Esophagus muscularis mucosa (tissue), 4 donors: ENCODE measurements around the gene CACNA2D3. TPM values are rescaled to one million over a fixed set of nuclear protein-coding genes. Genes with fewer than 3 reads are reported as not detected.

Experiments used
- DNase-seq: peaks from one replicate; pipeline ENCODE4 v3.0.0-alpha.2; 2017; ENCODE audit errors: extremely low spot score
- H3K27ac ChIP-seq, 4 donors: fragments of 200-600 bp; sonication (generic); replicated peaks in 1 of 4; 1 replicate in 3 of 4; 2 replicates in 1 of 4; pipeline ENCODE4 v1.5.1; 2016 to 2019; ENCODE audit warnings: mild to moderate bottlenecking in 1 of 4
- H3K27me3 ChIP-seq, 4 donors: fragments of 200-600 bp; sonication (generic); one replicate each; pipeline versions ENCODE4 v1.5.1 to v1.6.0; 2016 to 2019
- H3K36me3 ChIP-seq, 4 donors: fragments of 200-600 bp; sonication (generic); one replicate each; pipeline ENCODE4 v1.5.1; 2016 to 2019
- H3K4me1 ChIP-seq, 4 donors: fragments of 200-600 bp; sonication (generic); one replicate each; pipeline ENCODE4 v1.5.1; 2016 to 2019
- H3K4me3 ChIP-seq, 4 donors: fragments of 200-600 bp; sonication (generic); 1 replicate in 2 of 4; 2 replicates in 2 of 4; pipeline ENCODE4 v1.5.1; 2016 to 2019; ENCODE audit warnings: mild to moderate bottlenecking in 4 of 4, moderate library complexity in 1 of 4
- H3K9me3 ChIP-seq, 4 donors: fragments of 200-600 bp; sonication (generic); 1 replicate in 3 of 4; 2 replicates in 1 of 4; pipeline ENCODE4 v1.5.1; 2016 to 2019
- EP300 ChIP-seq: sonication (generic); formaldehyde crosslinking; IDR thresholded peaks from one replicate; pipeline ENCODE4 v1.6.1; 2017; ENCODE audit warnings: antibody characterized with exemption
- POLR2A ChIP-seq: fragments of 450-650 bp; IDR thresholded peaks from one replicate; pipeline ENCODE4 v1.6.1; 2017; ENCODE audit warnings: antibody characterized with exemption, moderate library complexity, mild to moderate bottlenecking, low read depth
- POLR2AphosphoS5 ChIP-seq, 2 donors: sonication (generic); formaldehyde crosslinking; IDR thresholded peaks; one replicate each; pipeline ENCODE4 v1.6.1; 2017; ENCODE audit warnings: antibody characterized with exemption in 2 of 2
- WGBS: methylation state at CpG from one replicate; pipeline ENCODE4 v1.1.5; 2018; 5-methylcytosine and 5-hydroxymethylcytosine counted together
- intact Hi-C: fragments of 100-400 bp; cut with DNase I; formaldehyde crosslinking; loops from one replicate; pipeline ENCODE4 v1.15.1; 2023
- total RNA-seq, 4 donors: library from RNA; depleted of rRNA; stranded (reverse); fragments of >200 nt; gene quantifications; one replicate each; pipeline versions ENCODE4 v1.1.0 to v1.2.1, GENCODE V29; 2016
- TF ChIP-seq, protein P1 (sequence below), 3 experiments: fragments of 200-600 bp in 2 of 3; fragments of 450-650 bp in 1 of 3; sonication (generic) in 2 of 3; IDR thresholded peaks; one replicate each; pipeline ENCODE4 v1.5.1; 2017 to 2019; ENCODE audit warnings: antibody characterized with exemption in 3 of 3, mild to moderate bottlenecking in 2 of 3, moderate library complexity in 1 of 3

The CACNA2D3 gene
- total RNA-seq, 4 donors from 2014 or later = 2.5 to 6.3 (median 3.9) TPM

DNA sequence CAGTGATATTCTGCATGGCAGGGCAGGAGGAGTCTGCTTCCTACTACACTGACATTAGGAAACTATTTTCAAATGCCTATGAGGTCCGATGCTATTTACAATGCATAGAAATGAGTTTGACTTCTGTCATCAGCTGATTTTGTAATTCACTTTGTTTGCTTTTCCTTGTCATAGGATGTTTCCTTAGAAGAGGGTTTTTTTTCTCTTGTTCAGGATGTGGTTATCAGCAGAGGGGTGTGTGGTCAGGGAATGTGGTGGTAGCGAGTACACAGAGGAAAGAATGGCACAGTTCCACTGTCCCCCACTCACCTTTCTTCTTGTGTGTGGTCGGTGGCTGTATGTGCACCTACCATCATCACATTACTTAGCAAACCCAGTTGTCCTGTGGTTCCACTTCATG, 574.0 kb downstream of the CACNA2D3 start:
- peak; percentile 12 for DNase-seq
- Histone ChIP-seq H3K4me3 (no peak overlapping the region), H3K9me3 (no peaks in the 10 kb centered on the region), H3K4me1 (no peaks in the 10 kb centered on the region), H3K36me3 (no peaks in the 10 kb centered on the region), H3K27ac (no peak overlapping the region), H3K27me3 (no peaks in the 10 kb centered on the region)
- 69% methylated on average over 3 of the region's 3 CpGs for WGBS
- TF ChIP-seq, protein P1, sequence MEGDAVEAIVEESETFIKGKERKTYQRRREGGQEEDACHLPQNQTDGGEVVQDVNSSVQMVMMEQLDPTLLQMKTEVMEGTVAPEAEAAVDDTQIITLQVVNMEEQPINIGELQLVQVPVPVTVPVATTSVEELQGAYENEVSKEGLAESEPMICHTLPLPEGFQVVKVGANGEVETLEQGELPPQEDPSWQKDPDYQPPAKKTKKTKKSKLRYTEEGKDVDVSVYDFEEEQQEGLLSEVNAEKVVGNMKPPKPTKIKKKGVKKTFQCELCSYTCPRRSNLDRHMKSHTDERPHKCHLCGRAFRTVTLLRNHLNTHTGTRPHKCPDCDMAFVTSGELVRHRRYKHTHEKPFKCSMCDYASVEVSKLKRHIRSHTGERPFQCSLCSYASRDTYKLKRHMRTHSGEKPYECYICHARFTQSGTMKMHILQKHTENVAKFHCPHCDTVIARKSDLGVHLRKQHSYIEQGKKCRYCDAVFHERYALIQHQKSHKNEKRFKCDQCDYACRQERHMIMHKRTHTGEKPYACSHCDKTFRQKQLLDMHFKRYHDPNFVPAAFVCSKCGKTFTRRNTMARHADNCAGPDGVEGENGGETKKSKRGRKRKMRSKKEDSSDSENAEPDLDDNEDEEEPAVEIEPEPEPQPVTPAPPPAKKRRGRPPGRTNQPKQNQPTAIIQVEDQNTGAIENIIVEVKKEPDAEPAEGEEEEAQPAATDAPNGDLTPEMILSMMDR (IDR thresholded peaks at IDR 0.05) = no peak
- no peak for TF ChIP-seq POLR2AphosphoS5 (IDR thresholded peaks at IDR 0.05)
- no peak for TF ChIP-seq POLR2A
- TF ChIP-seq EP300 = no peak
- intact Hi-C loops = no loop called here

DNA sequence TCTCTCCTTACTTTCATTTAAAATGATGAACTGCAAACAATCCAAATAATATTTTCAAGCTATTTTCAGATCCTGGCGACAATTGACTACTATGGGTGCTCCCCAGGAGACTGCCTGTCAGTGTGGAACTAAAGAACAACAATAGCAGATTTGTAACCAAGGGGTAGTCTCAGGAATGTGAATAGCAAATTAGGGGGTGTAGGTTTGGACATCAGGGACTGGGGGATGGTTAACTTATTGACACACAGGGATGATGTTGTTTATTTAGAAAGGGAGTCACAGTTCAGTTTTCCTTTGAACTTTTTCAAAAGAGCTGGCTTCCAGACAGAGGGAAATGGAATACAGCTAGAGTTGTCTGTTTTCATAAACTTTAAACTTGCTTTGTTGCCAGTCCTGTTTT, 575.7 kb downstream of the CACNA2D3 start:
- Histone ChIP-seq H3K4me1 (no peaks in the 10 kb centered on the region), H3K4me3 (no peak overlapping the region), H3K36me3 (no peaks in the 10 kb centered on the region), H3K27me3 (no peaks in the 10 kb centered on the region), H3K27ac (no peak overlapping the region), H3K9me3 (no peaks in the 10 kb centered on the region)
- DNase-seq = peak; percentile 3
- no peak for TF ChIP-seq EP300
- WGBS = 83% methylated on average over 1 of the region's 1 CpG
- intact Hi-C loops = no loop called here

DNA sequence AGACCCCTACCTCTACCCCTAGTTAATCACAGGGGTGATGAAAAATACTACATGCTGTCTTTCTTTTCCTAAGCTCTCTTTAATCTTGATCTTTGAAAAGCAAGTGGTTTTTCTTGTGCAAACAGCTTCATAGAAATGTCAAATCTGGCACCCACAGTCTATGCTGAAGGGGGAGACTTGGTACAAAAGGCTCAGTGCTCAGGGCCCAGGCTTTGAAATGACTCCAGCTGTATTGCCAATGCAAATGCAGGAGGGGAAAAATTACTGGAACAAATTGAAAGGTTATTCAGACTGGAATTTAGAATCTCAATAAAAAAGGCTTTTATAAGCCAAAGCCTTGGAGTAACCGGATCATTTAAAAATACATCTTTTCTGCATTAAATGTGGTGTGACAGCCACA, 581.6 kb downstream of the CACNA2D3 start:
- no peak overlapping the region for H3K4me3 ChIP-seq
- H3K27me3 ChIP-seq = no peaks in the 10 kb centered on the region
- WGBS = 69% methylated on average over 1 of the region's 1 CpG
- H3K27ac ChIP-seq = no peak overlapping the region
- no peaks in the 10 kb centered on the region for H3K4me1 ChIP-seq
- no peaks in the 10 kb centered on the region for H3K36me3 ChIP-seq
- intact Hi-C loops = no loop called here
- no peak for TF ChIP-seq POLR2A
- no peak for TF ChIP-seq EP300
- no peak for TF ChIP-seq POLR2AphosphoS5 (IDR thresholded peaks at IDR 0.05)
- TF ChIP-seq, protein P1 (IDR thresholded peaks at IDR 0.05) = no peak
- H3K9me3 ChIP-seq = no peaks in the 10 kb centered on the region
- DNase-seq = no peak

DNA sequence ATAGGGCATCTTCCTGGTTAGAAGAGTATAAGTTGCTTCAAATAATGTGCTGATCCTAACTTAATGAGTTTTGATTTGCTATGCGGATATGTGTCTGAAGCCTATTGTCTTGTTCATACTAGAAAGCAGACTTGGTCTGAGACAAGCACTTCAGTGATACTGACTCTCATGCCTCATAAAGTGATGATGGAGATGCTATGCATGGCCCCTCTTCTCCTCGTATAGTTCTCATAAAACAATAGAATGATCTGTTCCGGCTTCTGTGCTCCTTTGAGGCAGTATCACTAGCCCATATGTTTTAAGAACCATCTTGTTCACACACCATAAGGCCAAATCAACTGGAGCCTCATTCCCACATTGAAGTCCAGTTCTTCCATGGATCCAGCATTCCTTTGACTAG, 583.4 kb downstream of the CACNA2D3 start:
- Histone ChIP-seq H3K9me3 (no peaks in the 10 kb centered on the region), H3K4me3 (no peak overlapping the region), H3K36me3 (no peaks in the 10 kb centered on the region), H3K4me1 (no peaks in the 10 kb centered on the region), H3K27me3 (no peaks in the 10 kb centered on the region), H3K27ac (no peak overlapping the region)
- TF ChIP-seq POLR2A (no peak), POLR2AphosphoS5 (IDR thresholded peaks at IDR 0.05) (no peak), EP300 (no peak)
- TF ChIP-seq, protein P1 (IDR thresholded peaks at IDR 0.05) = no peak
- 61% methylated on average over 3 of the region's 3 CpGs for WGBS
- intact Hi-C loops = no loop called here
- peak; percentile 80 for DNase-seq

DNA sequence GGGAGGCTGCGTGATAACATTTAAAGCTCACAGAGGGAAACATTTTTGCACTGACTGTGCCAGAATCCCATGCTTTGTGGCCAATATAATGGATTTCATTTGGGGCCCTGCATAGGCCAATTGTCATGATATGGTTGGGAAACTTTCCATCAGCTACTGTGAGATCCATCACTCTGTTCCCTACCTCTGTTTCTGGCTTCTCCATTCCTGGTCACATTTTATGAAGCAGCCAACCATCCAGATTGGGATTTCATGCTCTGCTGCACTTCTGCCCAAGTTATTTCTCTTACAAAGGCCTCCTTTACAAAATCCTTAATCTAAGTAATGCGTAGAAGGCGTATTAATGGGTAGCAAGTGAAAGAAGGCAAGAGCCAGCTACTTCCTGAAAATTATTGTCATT, 584.4 kb downstream of the CACNA2D3 start:
- no peaks in the 10 kb centered on the region for H3K4me1 ChIP-seq
- H3K27ac ChIP-seq = no peak overlapping the region
- intact Hi-C loops = no loop called here
- TF ChIP-seq EP300 (no peak), POLR2AphosphoS5 (IDR thresholded peaks at IDR 0.05) (no peak), POLR2A (no peak)
- TF ChIP-seq, protein P1 (IDR thresholded peaks at IDR 0.05) = no peak
- WGBS = 99% methylated on average over 3 of the region's 3 CpGs
- no peaks in the 10 kb centered on the region for H3K27me3 ChIP-seq
- H3K4me3 ChIP-seq = no peak overlapping the region
- no peaks in the 10 kb centered on the region for H3K9me3 ChIP-seq
- H3K36me3 ChIP-seq = no peaks in the 10 kb centered on the region
- peak; percentile 66 for DNase-seq
